ENCODE data around the gene ASB6. TPM values are rescaled to one million over a fixed set of nuclear protein-coding genes. Genes with fewer than 3 reads are reported as not detected.
A peak's percentile ranks its signal among the peaks of the same experiment; 100 is the strongest.

Gene ASB6
- polyA plus RNA-seq, 2 of the 4 experiments (the other 2 are of a cell fraction), result 9.2 to 17.3 TPM

- TF ChIP-seq JUN (IDR thresholded peaks at IDR 0.05), result no peak
- TF ChIP-seq BCL3 (IDR thresholded peaks at IDR 0.05), result no peak
- no peak for TF ChIP-seq MAFK (IDR thresholded peaks at IDR 0.05; ENCODE audit: partially characterized antibody)
- no peak for TF ChIP-seq RAD21 (conservative IDR thresholded peaks at IDR 0.05 in 1 of 2, IDR thresholded peaks at IDR 0.05 in 1 of 2)
- TF ChIP-seq TP53 (CRISPR knock-in tag; IDR thresholded peaks at IDR 0.05), result no peak
- TF ChIP-seq POLR2A (IDR thresholded peaks at IDR 0.05; ENCODE audit: low read length), result no peak
- TF ChIP-seq E2F6 (IDR thresholded peaks at IDR 0.05; ENCODE audit: borderline replicate concordance, low read depth), result no peak
- TF ChIP-seq HEYL (CRISPR knock-in tag; IDR thresholded peaks at IDR 0.05), result no peak
- TF ChIP-seq HOXB5 (CRISPR knock-in tag; IDR thresholded peaks at IDR 0.05), result no peak
- TF ChIP-seq FOSB (CRISPR knock-in tag; IDR thresholded peaks at IDR 0.05), result no peak
- no peak for TF ChIP-seq MAX (IDR thresholded peaks at IDR 0.05)
- ChIA-PET POLR2A (interaction anchor here (1.0 to 2.1 kb wide), 5 partner anchors 10 to 345 kb away, joined by 4 to 21 read pairs (median 10); no protein-coding TSS in a partner anchor), CTCF (interaction anchor here (0.7 to 23.2 kb wide), 10 partner anchors 11 to 462 kb away, joined by 3 to 653 read pairs (median 7); no protein-coding TSS in a partner anchor)
- H3K27ac ChIP-seq, result peak overlapping the region; percentile 99 to 100
- peak overlapping the region; percentile 94 for H3K4me2 ChIP-seq
- FAIRE-seq (no peak), DNase-seq (ENCODE audit: low read depth in 1 of 2, low spot score in 1 of 2) (no peak), ATAC-seq (no peak)
- no peaks in the 10 kb centered on the region for H3K9me3 ChIP-seq
- peak overlapping the region; percentile 40 for H3K4me3 ChIP-seq
- peaks cover 63% of the 10 kb centered on the region for H3K4me1 ChIP-seq
- 81% methylated on average over 14 of the region's 14 CpGs for WGBS (ENCODE audit: missing lambda C conversion rate)
Observed at GRCh38 chr9:129598089-129598596, 43.8 kb downstream of the ASB6 start.

- DNase-seq (ENCODE audit: low read depth in 1 of 2, low spot score in 1 of 2), result peak; percentile 61 to 78
- peak; percentile 73 to 75 for ATAC-seq
- 25% methylated on average over 6 of the region's 57 CpGs for WGBS (ENCODE audit: missing lambda C conversion rate)
- no peaks in the 10 kb centered on the region for H3K9me3 ChIP-seq
- peaks cover 57% of the 10 kb centered on the region for H3K4me1 ChIP-seq
- H3K4me2 ChIP-seq, result peak overlapping the region; percentile 94
- peak overlapping the region; percentile 40 for H3K4me3 ChIP-seq
- ChIA-PET POLR2A (interaction anchor here (1.0 to 2.1 kb wide), 16 partner anchors 9 to 419 kb away, joined by 3 to 21 read pairs (median 4); partner anchors contain the start of gene IER5L), CTCF (interaction anchor here (0.7 to 23.2 kb wide), 9 partner anchors 10 to 461 kb away, joined by 3 to 653 read pairs (median 7); no protein-coding TSS in a partner anchor)
- peak overlapping the region; percentile 99 to 100 for H3K27ac ChIP-seq
- FAIRE-seq, result no peak
- TF ChIP-seq FOXS1 (CRISPR knock-in tag; IDR thresholded peaks at IDR 0.05), result no peak
- no peak for TF ChIP-seq CHD2 (IDR thresholded peaks at IDR 0.05; ENCODE audit: low read length, partially characterized antibody)
- TF ChIP-seq, protein P1, sequence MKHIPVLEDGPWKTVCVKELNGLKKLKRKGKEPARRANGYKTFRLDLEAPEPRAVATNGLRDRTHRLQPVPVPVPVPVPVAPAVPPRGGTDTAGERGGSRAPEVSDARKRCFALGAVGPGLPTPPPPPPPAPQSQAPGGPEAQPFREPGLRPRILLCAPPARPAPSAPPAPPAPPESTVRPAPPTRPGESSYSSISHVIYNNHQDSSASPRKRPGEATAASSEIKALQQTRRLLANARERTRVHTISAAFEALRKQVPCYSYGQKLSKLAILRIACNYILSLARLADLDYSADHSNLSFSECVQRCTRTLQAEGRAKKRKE (CRISPR knock-in tag; IDR thresholded peaks at IDR 0.05; ENCODE audit: low read depth), result no peak
- peak in 1 of 2 experiments; percentile 30; a peak in 1 of 5 replicates for TF ChIP-seq RAD21 (conservative IDR thresholded peaks at IDR 0.05 in 1 of 2, IDR thresholded peaks at IDR 0.05 in 1 of 2)
- no peak for TF ChIP-seq ZC3H11A (IDR thresholded peaks at IDR 0.05)
- no peak for TF ChIP-seq NR3C1 (IDR thresholded peaks at IDR 0.05)
- no peak for TF ChIP-seq CBX2 (IDR thresholded peaks at IDR 0.05; ENCODE audit: borderline replicate concordance, low read depth)
- TF ChIP-seq E2F6 (IDR thresholded peaks at IDR 0.05; ENCODE audit: borderline replicate concordance, low read depth), result peak; percentile 41
- no peak for TF ChIP-seq NPAS2 (CRISPR knock-in tag; IDR thresholded peaks at IDR 0.05; ENCODE audit: borderline replicate concordance)
- peak; percentile 58; the same call in 1 of the 2 replicates for TF ChIP-seq GATA3 (IDR thresholded peaks at IDR 0.05; ENCODE audit: borderline replicate concordance)
- no peak for TF ChIP-seq ZFP36 (IDR thresholded peaks at IDR 0.05; ENCODE audit: borderline replicate concordance, partially characterized antibody)
- peak; percentile 75 to 88; a peak in 3 of 5 replicates for TF ChIP-seq EP300 (IDR thresholded peaks at IDR 0.05)
- TF ChIP-seq MAFK (IDR thresholded peaks at IDR 0.05; ENCODE audit: partially characterized antibody), result no peak
- TF ChIP-seq JUN (IDR thresholded peaks at IDR 0.05), result peak; percentile 63 to 98; a peak in 4 of 5 replicates
- no peak for TF ChIP-seq HEYL (CRISPR knock-in tag; IDR thresholded peaks at IDR 0.05)
- TF ChIP-seq MAZ (IDR thresholded peaks at IDR 0.05; ENCODE audit: borderline replicate concordance, low read depth, low read length), result no peak
- TF ChIP-seq ZNF302 (CRISPR knock-in tag; IDR thresholded peaks at IDR 0.05), result no peak
- no peak for TF ChIP-seq RFX5 (IDR thresholded peaks at IDR 0.05)
- TF ChIP-seq HDAC2 (IDR thresholded peaks at IDR 0.05), result no peak
- TF ChIP-seq, protein P2, sequence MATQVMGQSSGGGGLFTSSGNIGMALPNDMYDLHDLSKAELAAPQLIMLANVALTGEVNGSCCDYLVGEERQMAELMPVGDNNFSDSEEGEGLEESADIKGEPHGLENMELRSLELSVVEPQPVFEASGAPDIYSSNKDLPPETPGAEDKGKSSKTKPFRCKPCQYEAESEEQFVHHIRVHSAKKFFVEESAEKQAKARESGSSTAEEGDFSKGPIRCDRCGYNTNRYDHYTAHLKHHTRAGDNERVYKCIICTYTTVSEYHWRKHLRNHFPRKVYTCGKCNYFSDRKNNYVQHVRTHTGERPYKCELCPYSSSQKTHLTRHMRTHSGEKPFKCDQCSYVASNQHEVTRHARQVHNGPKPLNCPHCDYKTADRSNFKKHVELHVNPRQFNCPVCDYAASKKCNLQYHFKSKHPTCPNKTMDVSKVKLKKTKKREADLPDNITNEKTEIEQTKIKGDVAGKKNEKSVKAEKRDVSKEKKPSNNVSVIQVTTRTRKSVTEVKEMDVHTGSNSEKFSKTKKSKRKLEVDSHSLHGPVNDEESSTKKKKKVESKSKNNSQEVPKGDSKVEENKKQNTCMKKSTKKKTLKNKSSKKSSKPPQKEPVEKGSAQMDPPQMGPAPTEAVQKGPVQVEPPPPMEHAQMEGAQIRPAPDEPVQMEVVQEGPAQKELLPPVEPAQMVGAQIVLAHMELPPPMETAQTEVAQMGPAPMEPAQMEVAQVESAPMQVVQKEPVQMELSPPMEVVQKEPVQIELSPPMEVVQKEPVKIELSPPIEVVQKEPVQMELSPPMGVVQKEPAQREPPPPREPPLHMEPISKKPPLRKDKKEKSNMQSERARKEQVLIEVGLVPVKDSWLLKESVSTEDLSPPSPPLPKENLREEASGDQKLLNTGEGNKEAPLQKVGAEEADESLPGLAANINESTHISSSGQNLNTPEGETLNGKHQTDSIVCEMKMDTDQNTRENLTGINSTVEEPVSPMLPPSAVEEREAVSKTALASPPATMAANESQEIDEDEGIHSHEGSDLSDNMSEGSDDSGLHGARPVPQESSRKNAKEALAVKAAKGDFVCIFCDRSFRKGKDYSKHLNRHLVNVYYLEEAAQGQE (IDR thresholded peaks at IDR 0.05), result no peak
- peak; percentile 70; the same call in 1 of the 2 replicates for TF ChIP-seq HOXB13 (CRISPR knock-in tag; IDR thresholded peaks at IDR 0.05; ENCODE audit: low read depth)
- TF ChIP-seq MYC (IDR thresholded peaks at IDR 0.05; ENCODE audit: borderline replicate concordance, low read length), result no peak
Observed at GRCh38 chr9:129597355-129598088, 44.4 kb downstream of the ASB6 start.
